ENCODE measurements around the gene PRKRIP1.
A peak's percentile ranks its signal among the peaks of the same experiment; 100 is the strongest.

The PRKRIP1 gene

DNA sequence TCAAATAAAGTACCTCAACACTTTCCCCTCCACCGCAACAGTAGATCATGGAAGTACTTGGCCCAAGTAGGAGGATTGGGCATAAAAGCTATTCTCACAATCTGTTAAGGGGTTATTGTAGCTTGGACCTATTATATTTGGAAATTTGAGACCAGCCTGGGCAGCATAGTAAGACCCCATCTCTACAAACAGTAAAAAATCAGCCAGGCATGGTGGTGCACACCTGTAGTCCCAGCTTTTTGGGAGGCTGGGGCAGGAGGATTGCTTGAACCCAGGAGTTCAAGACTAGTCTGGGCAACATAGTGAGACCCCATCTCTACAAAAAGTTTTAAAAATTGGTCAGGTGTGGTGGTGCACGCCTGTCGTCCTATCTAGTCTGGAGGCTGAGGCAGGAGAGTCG, 13.2 kb downstream of the PRKRIP1 start:
- TF ChIP-seq JUND (IDR thresholded peaks at IDR 0.05; ENCODE audit: low read depth): no peak
- DNase-seq (ENCODE audit: low read depth in 1 of 2, low spot score in 1 of 2): no peak
- in situ Hi-C loops (cut with HindIII; ENCODE audit: low pct_unique_long_range_greater_than_20kb, low sequenced_read_pairs): no loop called here

DNA sequence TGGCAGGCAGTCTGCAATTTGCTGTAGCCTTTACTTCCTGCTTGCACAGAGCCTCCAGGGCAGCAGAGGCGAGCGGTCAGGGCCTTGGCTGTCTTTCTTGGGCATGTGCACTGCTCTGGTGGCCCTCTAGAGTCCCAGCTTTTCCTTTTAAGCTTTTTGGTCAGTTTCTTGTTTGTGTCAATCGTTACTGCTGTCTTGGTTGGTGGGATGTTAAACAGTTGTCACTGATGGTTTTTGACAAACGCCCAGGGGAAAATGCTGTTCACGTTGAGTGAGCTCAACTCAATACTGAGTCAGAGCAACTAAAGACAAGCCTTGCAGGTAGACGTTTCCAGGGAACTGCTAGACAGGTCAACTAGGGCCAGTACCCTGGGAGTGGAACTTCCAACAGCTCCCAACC, 14.0 kb downstream of the PRKRIP1 start:
- DNase-seq (ENCODE audit: low read depth in 1 of 2, low spot score in 1 of 2): no peak
- in situ Hi-C loops (cut with HindIII; ENCODE audit: low pct_unique_long_range_greater_than_20kb, low sequenced_read_pairs): no loop called here
- no peak for TF ChIP-seq JUND (IDR thresholded peaks at IDR 0.05; ENCODE audit: low read depth)

DNA sequence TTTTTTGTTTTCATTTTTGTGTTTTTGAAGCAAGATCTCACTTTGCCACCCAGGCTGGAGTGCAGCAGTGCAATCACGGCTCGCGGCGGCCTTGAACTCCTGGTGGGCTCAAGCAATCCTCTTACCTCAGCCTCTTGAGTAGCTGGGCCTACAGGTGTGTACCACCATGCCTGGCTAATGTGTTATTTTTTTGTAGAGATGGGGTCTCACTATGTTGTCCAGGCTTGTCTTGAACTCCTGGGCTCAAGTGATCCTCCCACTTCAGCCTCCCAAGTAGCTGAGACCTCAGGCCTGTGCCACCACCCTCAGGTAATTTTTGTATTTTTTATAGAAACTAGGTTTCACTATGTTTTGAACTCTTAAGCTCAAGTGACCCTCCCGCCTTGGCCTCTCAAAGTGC, 14.8 kb downstream of the PRKRIP1 start:
- in situ Hi-C loops (cut with HindIII; ENCODE audit: low pct_unique_long_range_greater_than_20kb, low sequenced_read_pairs): no loop called here
- TF ChIP-seq JUND (IDR thresholded peaks at IDR 0.05; ENCODE audit: low read depth): no peak

DNA sequence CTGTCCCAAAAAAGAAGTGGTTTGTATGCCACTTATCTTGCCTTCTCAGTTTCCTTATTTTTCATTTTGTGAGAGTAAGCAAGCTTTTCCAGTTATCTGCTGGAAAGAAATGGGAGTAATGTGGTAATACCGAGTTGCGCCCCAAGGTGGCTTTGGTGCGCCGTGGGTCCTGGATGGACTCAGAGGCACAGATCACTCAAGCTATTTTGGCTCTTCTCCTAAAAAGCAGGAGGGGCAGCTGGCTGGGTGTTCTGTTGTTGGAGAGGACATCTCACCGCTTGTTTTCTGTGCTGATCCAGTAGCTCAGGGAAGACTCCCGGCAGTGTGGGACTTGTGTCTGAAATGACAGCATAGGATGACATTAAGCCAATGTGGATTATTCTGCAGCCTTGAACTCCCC, 16.4 kb downstream of the PRKRIP1 start:
- TF ChIP-seq JUND (IDR thresholded peaks at IDR 0.05; ENCODE audit: low read depth): no peak
- DNase-seq (ENCODE audit: low read depth in 1 of 2, low spot score in 1 of 2): peak in 1 of 2 experiments; percentile 54
- in situ Hi-C loops (cut with HindIII; ENCODE audit: low pct_unique_long_range_greater_than_20kb, low sequenced_read_pairs): no loop called here

More for the DNA sequence above, 14.8 kb downstream of the PRKRIP1 start:
- DNase-seq (ENCODE audit: low read depth in 1 of 2, low spot score in 1 of 2): no peak

DNA sequence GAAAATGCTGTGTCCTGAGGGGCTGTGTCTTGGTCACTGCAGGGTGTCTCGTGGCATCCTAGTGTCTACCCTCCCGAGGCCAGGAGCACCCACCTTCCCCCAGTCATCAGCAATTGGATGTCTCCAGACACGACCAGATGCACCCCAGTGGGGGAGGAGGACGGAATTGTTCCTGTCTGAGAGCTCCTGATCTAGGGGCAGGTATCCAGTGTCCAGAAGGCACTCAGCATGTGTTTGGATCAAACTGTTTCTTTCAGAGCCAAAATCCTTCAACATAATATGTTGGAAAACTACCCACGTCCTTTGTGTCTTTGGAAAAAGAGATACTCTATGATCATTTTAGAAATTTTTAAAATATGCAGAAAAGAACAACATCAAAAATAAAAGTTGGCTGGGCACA, 16.9 kb downstream of the PRKRIP1 start:
- no peak for TF ChIP-seq JUND (IDR thresholded peaks at IDR 0.05; ENCODE audit: low read depth)
- in situ Hi-C loops (cut with HindIII; ENCODE audit: low pct_unique_long_range_greater_than_20kb, low sequenced_read_pairs): no loop called here
- DNase-seq (ENCODE audit: low read depth in 1 of 2, low spot score in 1 of 2): no peak

DNA sequence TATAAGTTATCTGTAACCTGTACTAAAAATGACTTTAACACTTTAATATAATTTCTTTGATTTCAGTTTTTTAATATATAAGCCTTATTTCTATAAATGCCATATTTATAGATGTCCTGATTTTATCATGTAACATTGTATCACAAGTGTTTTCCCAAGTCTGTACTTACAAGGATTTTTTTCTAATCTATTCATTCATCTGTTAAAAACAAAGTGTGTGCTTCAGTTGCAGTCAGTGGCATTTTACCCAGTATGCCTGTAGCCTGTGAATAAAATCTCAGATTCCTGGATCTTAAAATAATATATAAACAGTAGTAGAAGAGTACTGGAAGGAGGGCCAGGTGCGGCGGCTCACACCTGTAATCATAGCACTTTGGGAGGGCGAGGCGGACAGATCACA, 17.4 kb downstream of the PRKRIP1 start:
- in situ Hi-C loops (cut with HindIII; ENCODE audit: low pct_unique_long_range_greater_than_20kb, low sequenced_read_pairs): no loop called here
- no peak for TF ChIP-seq JUND (IDR thresholded peaks at IDR 0.05; ENCODE audit: low read depth)
- DNase-seq (ENCODE audit: low read depth in 1 of 2, low spot score in 1 of 2): no peak

DNA sequence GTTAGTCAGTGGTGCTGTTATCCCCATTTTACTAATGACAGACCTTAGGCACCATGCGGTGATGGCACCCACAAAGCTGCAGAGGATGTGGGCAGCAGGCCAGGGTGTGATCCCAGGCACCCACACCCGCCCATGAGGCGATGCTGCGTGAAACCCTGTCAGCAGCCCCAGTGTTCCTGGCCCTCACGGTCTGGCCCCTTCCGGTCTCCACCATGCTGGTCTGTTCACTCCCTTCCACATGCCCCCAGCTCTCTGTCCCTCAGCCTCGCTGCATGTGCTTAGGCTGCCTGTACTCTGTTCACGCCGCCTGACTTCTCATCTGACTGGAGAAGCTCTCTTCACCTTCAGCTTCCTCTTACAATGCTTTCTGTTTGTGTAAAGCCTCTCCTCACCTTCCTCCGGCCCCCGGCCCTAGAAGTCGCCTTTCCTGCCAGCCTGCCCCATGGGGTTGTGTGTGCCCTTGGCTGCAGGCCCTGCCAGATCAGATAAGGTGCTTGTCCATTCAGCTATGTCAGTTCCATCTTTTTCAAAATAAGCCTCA, 19.6 kb downstream of the PRKRIP1 start:
- TF ChIP-seq JUND (IDR thresholded peaks at IDR 0.05; ENCODE audit: low read depth): no peak
- in situ Hi-C loops (cut with HindIII; ENCODE audit: low pct_unique_long_range_greater_than_20kb, low sequenced_read_pairs): no loop called here

DNA sequence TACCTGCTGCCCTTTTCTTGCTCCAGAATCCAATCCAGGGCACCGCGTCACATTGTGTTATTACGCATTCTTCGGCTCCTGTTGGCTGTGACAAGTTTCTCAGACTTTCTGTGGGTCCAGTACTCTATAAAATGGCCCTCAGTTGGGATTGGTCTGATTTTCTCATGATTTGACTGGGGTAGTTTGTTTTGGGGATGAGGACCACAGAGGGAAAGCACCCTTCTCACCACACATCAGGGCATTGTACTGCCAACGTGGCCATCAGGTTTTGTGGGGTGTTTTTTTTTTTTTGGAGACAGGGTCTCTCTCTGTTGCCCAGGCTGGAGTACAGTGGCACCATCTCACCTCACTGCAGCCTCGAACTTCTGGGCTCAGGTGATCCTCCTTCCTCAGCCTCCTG, 20.2 kb downstream of the PRKRIP1 start:
- TF ChIP-seq JUND (IDR thresholded peaks at IDR 0.05; ENCODE audit: low read depth): no peak
- in situ Hi-C loops (cut with HindIII; ENCODE audit: low pct_unique_long_range_greater_than_20kb, low sequenced_read_pairs): no loop called here
- DNase-seq (ENCODE audit: low read depth in 1 of 2, low spot score in 1 of 2): no peak

More for the DNA sequence above, 19.6 kb downstream of the PRKRIP1 start:
- peak in 1 of 2 experiments; percentile 71 for DNase-seq (ENCODE audit: low read depth in 1 of 2, low spot score in 1 of 2)

DNA sequence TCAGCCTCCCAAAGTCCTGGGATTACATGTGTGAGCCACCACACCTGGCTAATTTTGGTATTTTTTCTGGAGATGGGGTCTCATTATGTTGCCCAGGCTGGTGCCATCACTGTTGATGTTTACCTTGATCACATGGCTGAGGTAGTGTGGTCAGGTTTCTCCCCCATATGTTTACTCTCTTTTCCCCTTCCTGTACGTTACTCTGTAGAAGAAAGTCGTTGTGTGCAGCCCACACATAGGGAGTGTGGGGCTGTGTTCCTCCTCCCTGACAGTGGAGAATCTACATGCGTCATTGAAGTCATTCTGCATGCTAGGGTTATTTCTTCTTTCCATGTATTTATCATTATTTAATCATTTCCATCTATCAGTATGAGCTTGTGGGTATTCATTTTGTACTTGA, 20.9 kb downstream of the PRKRIP1 start:
- DNase-seq (ENCODE audit: low read depth in 1 of 2, low spot score in 1 of 2): no peak
- TF ChIP-seq JUND (IDR thresholded peaks at IDR 0.05; ENCODE audit: low read depth): no peak
- in situ Hi-C loops (cut with HindIII; ENCODE audit: low pct_unique_long_range_greater_than_20kb, low sequenced_read_pairs): no loop called here

DNA sequence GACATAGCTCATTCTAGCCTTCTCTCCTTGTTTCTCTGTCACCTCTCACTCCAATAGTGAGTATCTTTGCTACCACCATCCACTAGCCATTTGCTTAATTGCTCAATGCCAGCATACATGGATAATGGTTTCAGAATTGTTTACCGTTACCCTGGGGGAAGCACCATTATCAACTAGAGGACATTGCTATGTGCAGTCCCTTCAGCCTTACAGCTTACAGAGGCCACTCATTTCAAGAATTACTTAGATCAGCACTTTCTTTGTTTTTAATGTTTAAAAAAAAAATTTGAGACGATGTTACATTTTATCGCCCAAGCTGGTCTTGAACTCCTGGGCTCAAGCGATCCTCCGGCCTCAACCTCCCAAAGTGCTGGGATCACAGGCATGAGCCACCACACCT, 22.4 kb downstream of the PRKRIP1 start:
- in situ Hi-C loops (cut with HindIII; ENCODE audit: low pct_unique_long_range_greater_than_20kb, low sequenced_read_pairs): no loop called here
- no peak for DNase-seq (ENCODE audit: low read depth in 1 of 2, low spot score in 1 of 2)
- no peak for TF ChIP-seq JUND (IDR thresholded peaks at IDR 0.05; ENCODE audit: low read depth)

DNA sequence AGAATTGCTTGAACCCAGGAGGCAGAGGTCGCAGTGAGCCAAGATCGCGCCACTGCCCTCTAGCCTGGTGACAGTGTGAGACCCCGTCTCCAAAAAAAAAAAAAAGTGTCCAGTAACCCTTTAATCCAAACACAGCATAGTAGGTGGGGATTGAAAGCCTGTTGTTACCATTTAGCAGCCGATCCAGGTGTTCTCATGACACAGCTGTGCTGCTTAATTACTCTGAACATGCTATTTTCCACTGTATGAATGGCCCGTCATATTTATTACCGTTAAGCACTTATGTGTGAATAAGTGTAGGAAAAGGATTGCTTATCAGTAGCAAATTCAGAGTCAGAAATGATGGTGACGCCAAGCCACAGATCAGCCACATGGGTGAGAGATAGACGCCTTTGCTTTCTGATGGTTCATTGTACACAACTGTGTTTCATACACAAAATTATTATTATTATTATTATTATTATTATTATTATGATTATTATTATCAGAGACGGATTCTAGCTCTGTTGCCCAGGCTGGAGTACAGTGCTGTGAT, 25.6 kb downstream of the PRKRIP1 start:
- no peak for DNase-seq (ENCODE audit: low read depth in 1 of 2, low spot score in 1 of 2)
- TF ChIP-seq JUND (IDR thresholded peaks at IDR 0.05; ENCODE audit: low read depth): no peak
- in situ Hi-C loops (cut with HindIII; ENCODE audit: low pct_unique_long_range_greater_than_20kb, low sequenced_read_pairs): no loop called here

DNA sequence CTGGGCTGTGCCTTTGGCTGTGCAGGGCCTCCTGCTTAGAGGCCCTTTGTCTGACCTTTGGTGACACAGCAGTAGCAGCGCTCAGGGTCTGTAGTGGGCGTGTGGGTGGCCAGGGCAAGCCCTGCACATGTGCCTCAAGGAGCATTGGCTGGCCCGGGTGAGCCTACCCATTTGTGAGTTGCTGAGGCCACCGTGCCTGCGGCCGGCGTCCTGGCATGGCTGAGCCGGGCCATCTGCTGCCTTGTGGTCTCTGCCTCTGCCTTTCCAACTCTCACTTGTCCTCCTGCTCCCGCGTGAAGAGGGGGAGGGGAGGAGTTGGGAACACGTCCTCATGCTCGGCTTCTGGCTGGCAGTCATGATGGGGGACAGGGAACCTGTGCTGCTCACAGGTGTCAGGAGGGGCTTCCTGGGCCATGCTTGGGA, 28.0 kb downstream of the PRKRIP1 start:
- no peak for DNase-seq (ENCODE audit: low read depth in 1 of 2, low spot score in 1 of 2)
- in situ Hi-C loops (cut with HindIII; ENCODE audit: low pct_unique_long_range_greater_than_20kb, low sequenced_read_pairs): no loop called here
- no peak for TF ChIP-seq JUND (IDR thresholded peaks at IDR 0.05; ENCODE audit: low read depth)

DNA sequence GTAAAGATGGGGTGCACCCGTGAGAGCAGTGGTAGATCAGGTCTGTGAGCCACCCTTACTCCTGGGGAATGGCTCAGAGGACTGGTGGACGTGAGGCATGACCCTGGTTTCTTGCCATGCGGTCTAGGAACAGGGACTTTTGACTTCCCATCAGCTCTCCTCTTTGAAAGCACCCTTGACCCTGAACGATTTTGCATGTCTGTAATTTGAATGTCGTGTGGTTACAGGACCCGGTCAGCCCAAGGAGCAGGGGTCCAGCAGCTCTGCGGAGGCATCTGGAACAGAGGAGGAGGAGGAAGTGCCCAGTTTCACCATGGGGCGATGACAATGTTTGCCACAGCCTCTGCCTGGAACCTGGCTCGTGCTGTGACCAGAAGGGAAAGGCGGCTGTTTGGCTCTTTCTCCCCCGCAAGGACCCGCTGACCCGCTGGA, 28.6 kb downstream of the PRKRIP1 start:
- in situ Hi-C loops (cut with HindIII; ENCODE audit: low pct_unique_long_range_greater_than_20kb, low sequenced_read_pairs): no loop called here
- TF ChIP-seq JUND (IDR thresholded peaks at IDR 0.05; ENCODE audit: low read depth): no peak
- DNase-seq (ENCODE audit: low read depth in 1 of 2, low spot score in 1 of 2): no peak

Data from T47D (cell line).